NCI-H748 (cell line): ENCODE results near the gene OR10D3.
"Not testable (repeated sequence)": the region's sequence is repeated elsewhere in the genome, so short reads cannot be mapped to it uniquely, and the experiment has no call there.

ENCODE experiments used
- DNase-seq: peaks from one replicate; lab custom pipeline; 2025; ENCODE audit not compliant: unreplicated experiment; lab: John Stamatoyannopoulos, UW

Gene OR10D3

DNA sequence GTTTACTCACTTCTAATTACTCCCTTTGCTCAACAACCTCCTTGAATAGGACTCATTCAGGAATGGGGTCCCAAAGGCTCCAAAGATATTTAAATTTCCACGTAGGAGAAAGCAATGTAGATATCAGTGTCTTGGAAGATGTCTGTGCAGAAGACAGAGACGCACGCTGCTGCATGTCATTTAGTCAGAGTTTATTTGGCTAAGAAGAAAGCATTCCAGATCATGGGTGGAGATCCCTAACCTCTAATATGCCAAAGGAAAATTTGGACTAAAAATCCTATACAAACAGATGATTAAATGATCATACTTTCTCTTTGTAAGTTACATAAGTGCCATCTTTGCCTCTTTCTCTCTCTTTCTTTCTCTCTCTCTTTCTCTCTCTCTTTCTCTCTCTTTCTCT, at the start of gene OR10D3:
OR10D3 (plus strand) TSS at position 278 of the 400 bp plus-strand sequence. CDS start 1,925 bp downstream, outside the sequence.
- no peak for DNase-seq

DNA sequence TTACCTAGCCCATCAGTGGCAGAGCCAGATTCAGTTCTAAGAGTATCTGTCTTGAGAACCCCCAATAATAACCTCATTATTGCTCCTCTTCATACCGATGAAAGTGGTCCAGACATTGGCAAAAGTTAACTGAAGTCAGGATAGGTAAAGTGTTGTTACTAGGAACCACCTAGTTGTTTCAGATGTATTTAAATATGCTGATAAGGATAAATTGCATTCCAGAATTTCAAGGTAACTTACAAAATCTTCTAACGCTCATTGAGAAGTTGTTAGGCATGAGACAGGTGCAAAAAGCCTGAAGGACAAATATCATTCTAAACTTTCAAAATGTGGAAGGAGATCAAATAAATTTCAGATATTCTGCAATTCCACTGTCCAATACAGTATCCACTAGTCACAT, 40.1 kb upstream of the OR10D3 start:
- DNase-seq = no peak

DNA sequence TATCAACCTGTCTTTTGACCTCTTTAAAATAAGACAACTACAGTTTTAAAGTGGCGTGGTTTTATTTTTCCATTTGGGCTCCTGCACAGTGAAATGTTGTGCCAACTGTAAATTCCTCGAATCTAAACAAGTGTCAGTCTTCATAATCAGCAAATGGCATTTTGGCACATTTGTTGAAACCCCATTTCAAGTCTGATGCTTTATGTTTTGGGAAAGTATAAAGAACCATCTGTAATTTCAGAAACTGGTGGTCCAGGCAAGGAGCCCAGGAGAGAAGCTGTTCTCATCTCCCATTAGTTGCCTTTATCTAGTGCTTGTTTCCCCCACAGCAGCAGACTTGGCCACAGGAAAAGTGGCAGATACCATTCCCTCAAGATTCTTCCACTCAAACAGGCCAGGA, 35.2 kb upstream of the OR10D3 start:
- no peak for DNase-seq

DNA sequence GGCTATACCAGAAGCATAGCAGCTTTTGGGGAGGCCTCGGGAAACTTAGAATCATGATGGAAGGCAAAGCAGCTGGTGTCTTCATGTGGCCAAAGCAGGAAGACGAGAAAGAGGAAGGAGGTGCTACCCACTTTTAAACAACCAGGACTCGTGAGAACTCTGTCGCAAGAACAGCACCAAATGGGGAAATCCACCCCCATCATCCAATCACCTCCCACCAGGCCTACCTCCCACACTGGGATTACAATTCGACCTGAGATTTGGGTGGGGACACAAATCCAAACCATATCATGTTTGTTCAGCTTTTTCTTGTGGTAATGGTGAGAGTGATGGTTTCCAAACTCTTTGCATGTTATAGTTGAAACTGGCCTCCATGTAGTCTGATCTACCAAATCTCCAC, 32.5 kb upstream of the OR10D3 start:
- DNase-seq = no peak

DNA sequence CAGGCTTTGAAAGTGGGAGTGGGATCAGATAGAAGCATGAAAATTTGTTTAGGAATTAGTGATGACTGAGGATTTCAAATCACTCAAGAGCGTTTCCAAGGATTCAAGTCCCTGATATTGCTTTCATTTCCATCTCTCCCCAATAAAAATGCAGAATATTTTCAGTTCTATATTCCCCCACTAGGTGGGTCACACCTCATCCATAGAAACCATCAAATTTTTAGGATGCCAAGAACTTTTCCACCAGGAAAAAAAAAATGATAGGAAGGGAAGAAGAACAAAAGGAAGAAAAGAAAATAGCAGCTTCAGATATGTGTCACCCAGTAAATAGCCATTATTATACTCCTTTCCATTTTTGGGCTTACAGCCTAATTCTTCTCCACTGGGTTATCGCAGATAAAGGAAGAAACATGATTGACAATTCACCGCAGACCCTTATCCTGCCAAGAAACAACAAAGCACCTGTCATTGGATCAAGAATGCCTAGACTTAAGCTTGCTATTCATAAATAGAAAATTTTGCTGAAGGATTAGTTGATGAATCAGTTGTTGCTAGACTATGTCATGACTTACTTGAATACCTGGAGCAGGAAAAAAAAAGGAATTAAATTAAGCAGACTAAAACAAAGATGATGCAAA, 30.3 kb upstream of the OR10D3 start:
- DNase-seq = no peak

DNA sequence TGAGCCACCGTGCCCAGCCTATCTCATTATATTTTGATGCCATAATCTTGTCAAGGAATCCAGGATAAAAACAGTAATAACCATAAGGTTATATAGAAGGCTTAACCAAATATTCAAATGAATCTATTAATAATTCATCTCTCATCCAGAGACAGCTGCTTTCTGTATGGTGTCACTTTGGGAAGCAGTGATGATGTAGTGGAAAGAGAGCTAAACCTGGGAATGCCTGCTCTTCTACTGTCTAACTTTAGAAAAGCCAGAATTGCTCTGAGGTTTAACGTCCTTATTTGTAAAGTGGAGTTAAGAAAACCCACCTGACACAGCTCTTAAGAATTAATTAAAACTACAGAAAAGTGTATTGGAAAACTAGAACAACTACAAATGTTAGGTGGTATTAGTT, 29.3 kb upstream of the OR10D3 start:
- no peak for DNase-seq

DNA sequence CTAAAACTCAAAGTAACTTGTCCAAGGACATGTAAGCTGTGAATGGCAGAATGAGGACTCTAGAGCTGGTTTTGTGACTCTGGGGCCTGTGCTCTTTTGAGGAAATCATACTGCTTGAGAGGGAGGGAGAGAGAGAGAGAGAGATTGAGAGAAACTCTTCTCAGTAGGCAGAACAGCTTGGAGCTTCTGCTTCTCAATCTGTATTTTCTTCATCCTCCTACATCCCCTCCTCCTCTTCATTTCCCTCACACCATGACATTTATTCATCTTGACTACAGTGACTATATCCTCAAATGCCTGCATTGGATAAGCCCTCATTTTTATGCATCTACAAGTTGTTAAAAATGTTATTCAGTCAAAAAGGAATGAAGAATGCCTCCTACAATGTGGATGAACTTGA, 23.7 kb upstream of the OR10D3 start:
- DNase-seq = no peak

DNA sequence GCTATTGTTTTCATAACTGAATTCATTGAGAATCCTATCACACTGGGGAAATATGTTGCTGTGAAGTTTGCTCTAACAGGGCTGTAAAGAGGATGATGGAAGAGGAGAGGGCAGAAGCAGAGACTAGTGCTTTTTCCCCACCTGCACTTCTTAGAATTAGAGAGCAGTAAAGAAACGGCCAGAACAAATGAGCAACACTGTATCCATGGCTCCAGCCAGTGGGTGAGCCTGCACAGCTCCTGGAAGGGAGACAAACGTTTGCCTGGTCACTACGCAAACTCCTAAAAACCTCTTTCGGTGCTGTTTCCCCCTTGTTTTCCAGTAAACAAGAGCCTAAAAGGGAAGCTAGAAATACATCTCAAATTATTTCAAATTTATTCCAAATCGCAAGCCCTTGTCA, 22.2 kb upstream of the OR10D3 start:
- DNase-seq = no peak

GRCh38 chr11:124167826-124168231, 15.3 kb upstream of the OR10D3 start:
- DNase-seq = peak; percentile 93

- DNase-seq = peak; percentile 18
Observed at GRCh38 chr11:124168796-124169195, 14.3 kb upstream of the OR10D3 start.

DNA sequence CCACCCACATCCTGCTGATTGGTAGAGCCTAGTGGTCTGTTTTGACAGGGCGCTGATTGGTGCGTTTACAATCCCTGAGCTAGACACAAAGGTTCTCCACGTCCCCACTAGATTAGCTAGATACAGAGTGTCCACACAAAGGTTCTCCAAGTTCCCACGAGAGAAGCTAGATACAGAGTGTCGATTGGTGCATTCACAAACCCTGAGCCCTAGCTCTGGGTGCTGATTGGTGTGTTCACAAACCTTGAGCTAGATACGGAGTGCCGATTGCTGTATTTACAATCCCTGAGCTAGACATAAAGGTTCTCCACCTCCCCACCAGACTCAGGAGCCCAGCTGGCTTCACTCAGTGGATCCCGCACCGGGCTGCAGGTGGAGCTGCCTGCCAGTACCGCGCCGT, 12.8 kb upstream of the OR10D3 start:
- not testable (repeated sequence) for DNase-seq

- peak; percentile 6 for DNase-seq
Observed at GRCh38 chr11:124170801-124171586, 12.2 kb upstream of the OR10D3 start.

DNA sequence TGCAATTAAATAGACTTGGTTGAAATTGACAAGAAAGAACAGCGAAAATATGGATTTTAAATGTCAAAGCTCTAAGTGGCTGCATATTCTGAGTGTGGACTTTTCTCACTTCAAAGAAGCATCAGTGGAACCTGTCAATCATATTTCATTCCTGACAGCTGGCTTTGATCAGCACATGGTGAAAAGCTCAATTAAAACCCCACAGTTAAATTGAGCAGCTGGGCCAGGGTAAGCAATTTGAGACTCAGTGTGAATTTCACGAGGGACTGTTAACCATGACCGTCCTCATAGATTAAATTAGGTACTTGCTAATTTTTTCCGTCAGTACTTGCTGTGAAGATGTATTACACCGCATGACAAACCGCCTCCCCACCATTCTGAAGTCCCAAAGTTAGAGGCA, 11.0 kb upstream of the OR10D3 start:
- DNase-seq = peak; percentile 59

GRCh38 chr11:124172599-124172998, 10.5 kb upstream of the OR10D3 start:
- DNase-seq = no peak

DNA sequence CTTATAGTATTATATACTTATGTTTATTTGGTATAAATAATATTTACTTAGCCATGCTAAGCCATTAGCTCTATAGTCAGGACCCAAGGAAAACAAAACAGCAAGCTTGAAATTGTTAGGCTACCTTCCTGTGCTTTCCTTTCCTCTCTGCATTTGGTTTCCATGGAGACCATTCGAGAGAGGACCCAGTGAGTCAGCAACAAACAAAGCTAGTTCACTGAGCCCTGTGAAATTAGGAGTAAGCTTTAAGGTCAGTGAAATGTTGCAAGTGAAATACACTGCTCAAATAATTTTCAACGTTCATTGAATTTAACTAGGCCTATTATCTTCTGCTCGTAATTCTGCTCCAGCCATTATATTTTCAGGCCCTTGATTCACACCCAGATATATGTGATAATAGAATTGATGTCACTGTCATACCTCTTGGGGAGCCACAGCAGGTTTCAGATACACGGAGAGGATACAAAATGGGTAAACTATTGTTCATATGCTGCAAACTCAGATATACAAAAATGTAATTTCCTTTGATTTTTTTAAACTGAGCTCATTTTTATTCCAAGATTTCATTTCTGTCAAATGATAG, 9.1 kb upstream of the OR10D3 start:
- peak; percentile 93 for DNase-seq

DNA sequence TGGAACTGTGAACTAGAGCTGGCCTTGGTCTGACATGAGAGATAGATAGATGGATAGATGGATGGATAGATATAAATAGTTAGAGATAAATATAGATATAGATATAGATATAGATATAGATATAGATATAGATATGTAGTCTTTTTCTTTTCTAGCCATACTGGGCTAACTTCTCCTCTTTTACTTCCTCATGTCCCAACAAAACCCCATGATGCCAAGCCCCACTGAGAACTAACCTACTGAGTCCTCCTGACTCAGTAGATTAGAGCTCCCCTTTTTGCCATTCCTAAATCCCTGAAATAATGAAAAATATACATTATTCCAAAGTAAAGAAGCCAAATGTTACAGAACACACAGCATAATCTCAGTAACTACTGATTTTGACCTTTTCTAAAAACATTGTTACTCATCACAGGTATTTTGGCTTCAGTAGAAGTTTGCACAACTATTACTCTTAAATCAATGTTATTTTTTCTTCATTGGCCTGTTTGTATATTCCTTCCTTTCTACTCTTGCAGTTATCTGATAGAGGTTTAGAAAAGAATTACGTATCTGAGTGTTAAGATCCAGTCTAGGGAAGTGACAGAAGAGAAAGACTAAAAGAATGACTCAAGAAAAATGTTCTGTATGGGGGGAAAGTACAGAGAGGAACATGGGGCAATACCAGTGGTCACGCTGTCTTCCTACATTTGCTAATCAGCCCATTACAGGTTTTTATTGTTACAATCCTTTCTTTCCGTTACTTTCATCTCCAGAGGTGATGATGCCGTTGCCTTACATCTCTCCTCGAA, 6.0 kb upstream of the OR10D3 start:
- no peak for DNase-seq

DNA sequence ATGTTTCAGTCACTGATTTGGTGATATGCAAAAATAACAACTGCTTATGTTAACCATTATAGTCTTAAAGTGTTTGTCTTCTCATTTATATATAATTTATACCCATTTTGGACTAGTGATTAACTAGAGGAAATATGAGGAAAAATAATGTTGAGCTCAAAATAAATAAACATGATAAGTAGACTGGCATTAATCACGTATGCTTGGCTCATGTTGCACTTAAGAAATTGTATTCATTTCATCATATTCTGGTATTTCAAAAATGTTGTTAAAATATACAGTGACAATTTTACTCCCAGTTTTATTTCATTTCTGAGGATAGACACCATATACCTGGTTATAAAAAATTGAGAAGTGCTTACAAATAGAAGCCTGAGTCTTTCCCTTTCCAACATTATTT, 3.8 kb upstream of the OR10D3 start:
- DNase-seq = no peak

- no peak for DNase-seq
Observed at GRCh38 chr11:124190298-124191139, 7.4 kb downstream of the OR10D3 start.

- DNase-seq = no peak
Observed at GRCh38 chr11:124193221-124194010, 10.3 kb downstream of the OR10D3 start.
